ENCODE measurements around the gene RASL12.
"Not testable (repeated sequence)": the region's sequence is repeated elsewhere in the genome, so short reads cannot be mapped to it uniquely, and the experiment has no call there.

RASL12 gene

GRCh38 chr15:65091946-65092770, 24.4 kb upstream of the RASL12 start:
- no peak for DNase-seq

DNA sequence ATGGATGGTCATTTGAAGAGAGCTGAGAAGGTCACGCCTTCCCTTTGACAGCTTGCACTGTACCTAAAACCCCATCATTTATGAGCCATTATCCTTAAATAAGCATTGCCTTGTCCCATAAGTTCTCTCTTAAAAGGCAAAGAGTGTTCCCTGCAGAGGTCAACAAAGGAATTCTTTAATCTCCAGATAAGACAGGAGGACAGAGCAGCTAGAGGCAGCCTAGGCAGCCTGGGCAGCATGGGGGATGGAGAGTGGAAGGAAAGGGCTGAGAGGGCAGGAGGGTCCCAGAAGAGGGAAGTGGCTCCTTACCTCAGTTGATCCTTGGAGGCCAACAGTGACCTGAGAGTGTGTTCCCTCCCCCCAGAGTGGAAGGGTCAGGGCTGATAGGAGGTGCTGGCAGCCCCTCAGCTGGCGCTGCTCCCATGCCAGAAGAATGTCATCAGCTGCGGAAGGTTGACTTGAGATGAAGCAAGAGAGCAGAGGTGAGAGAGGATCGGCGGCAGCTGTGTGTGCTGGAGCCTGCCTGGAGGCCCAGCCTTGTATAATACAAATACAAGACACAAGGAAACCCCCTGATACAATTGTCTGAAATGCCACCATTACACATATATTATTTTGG, 21.5 kb upstream of the RASL12 start:
- DNase-seq: no peak

DNA sequence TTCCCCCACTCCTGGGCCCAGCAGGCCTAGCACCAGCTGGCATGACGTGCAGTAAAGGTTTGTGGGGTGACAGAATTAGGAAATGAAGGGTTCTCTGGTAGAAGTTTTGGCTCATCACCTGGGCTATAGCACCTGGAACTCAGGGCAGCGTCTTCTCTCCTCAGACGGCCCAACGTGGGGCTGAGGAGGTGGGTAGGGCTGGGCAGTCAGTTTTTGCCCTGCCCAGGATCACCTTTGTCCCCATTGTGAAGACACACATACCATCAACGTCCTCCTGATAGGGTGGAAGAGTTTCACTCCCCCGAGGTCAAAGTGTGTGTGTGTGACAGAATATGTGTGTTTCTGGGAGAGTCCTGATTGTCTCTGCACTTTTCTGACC, 20.8 kb upstream of the RASL12 start:
- DNase-seq: no peak

GRCh38 chr15:65087873-65088642, 20.3 kb upstream of the RASL12 start:
- no peak for DNase-seq

- no peak for DNase-seq
Observed at GRCh38 chr15:65087411-65087810, 19.6 kb upstream of the RASL12 start.

GRCh38 chr15:65086680-65087111, 18.9 kb upstream of the RASL12 start:
- no peak for DNase-seq

DNA sequence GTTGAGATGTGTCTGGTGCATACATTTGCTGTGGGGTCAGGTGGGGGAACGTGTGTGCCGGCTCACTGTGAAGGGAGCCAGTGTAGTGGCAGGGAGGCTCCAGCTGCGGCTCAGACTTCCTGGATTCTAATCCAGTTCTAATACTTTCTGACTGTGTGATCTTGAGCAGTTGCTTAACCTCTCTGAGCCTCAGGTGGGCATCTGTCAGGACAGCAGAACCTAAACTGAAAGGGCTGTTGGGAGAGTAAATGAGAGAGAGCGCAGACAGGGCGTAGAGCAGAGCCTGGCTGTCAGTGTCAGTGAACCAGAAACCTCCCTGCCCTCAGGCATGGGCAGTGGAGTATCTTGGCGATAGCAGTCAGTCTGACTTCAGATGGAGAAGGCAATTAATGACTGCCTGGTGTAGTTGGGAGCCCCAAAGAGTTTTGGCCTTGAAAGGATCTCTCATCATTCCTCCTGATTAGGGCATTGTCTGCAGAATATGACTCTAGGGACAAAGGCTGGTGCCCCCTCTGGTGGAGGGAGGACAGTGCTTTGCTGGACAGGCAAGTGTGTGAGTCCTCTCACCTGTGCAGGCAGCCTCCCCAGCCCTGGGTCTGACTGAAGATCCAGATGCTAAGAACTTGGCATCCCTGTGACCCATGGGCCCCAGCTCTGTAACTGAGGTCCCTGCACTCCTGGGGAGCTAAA, 18.3 kb upstream of the RASL12 start:
- no peak for DNase-seq

DNA sequence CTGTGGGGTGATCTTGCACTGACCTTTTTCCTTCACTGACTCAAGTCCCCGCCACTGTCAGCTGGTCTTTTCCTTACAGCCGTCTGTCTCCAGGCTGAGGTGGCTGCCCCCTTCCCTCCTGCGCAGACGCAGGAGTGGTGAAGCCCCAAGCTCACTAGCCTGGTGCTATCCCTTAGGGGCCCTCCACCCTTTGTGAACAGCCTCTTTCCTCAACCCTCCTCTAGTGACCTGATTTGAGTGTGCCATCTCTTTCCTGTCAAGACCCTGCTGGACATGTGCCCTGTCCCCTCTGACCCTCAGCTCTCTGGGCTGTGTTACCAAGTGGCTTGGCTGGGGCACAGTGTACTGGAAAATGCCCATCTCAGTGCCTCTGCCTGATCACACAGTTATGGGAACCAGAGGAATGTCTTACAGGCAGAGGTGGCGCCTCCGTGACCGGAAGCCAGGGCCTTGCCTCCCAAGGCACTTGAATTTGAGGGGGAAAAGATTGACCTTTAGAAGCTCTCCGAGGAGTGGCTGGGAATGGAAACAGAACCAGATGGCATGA, 17.5 kb upstream of the RASL12 start:
- DNase-seq: no peak

DNA sequence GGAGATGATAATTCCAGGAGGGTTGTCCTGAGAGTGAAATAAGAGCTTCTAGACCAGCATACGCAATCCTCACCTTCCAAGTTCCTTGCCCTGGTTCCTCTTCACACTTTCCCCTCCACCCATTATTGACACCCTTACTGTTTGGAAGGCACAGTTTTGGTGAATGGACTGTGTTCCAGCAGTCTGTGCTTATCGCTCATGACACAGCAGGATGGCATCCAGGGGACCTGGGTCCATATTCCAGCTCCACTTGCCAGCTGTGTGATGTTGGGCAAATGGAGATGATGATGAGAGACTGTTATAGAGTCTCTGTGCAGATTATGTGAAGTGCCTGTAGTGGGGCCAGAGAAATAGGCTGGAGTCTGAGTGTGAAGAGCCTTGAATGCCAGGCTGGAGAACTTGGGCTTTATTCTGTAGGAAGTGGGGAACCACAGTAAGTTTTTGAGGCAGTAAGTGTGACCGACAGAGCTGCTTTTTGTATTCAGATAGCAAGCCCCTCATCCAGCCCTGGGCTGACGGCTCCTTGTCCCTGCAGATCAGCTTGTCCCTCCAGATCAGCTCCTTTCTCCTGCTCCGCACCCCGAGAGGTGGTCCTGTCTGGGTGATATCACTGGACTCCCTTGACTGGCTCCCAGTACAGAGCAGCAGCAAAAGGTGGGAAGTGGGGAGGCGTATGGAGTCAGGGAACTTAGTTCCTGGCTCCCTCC, 16.9 kb upstream of the RASL12 start:
- DNase-seq: no peak

GRCh38 chr15:65083262-65083701, 15.5 kb upstream of the RASL12 start:
- DNase-seq: no peak

GRCh38 chr15:65082303-65082953, 14.6 kb upstream of the RASL12 start:
- no peak for DNase-seq

- no peak for DNase-seq
Observed at GRCh38 chr15:65081758-65082157, 14.0 kb upstream of the RASL12 start.

- no peak for DNase-seq
Observed at GRCh38 chr15:65081270-65081669, 13.5 kb upstream of the RASL12 start.

DNA sequence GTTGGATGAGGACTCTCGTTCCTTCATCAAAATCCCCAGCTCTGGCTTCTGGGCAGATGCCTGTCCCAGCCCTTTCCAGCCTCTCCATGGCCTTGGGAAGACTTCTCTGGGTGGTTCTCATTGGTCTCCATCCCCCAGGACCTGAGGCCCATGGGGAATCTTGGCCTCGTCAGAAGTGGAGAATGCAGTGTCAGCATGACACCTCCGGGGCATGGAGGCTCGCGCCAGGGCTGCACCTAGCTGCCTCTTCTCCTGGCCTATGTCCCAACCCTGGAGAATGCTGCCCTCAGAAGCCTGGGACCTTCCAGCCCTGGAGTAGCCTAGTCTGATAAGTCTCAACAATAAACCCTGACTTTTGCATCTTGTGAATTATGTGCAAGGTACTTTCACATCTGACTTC, 11.8 kb upstream of the RASL12 start:
- DNase-seq: no peak

DNA sequence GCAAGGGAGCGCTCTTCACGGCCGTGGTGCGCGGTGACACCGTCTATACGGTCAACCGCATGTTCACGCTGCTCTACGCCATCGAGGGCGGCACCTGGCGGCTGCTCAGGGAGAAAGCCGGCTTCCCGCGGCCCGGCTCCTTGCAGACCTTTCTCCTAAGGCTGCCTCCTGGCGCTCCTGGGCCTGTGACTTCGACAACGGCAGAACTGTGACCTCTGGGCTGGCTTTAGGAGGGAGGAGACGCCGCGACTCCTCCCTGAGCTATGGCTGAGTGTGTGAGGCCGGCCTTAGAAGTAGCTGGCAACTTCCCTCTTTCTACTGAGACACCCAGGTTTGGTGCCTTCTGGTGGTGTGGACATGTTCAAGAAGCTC, 10.2 kb upstream of the RASL12 start:
- DNase-seq: peak; percentile 52

GRCh38 chr15:65077291-65077980, 9.6 kb upstream of the RASL12 start:
- no peak for DNase-seq

DNA sequence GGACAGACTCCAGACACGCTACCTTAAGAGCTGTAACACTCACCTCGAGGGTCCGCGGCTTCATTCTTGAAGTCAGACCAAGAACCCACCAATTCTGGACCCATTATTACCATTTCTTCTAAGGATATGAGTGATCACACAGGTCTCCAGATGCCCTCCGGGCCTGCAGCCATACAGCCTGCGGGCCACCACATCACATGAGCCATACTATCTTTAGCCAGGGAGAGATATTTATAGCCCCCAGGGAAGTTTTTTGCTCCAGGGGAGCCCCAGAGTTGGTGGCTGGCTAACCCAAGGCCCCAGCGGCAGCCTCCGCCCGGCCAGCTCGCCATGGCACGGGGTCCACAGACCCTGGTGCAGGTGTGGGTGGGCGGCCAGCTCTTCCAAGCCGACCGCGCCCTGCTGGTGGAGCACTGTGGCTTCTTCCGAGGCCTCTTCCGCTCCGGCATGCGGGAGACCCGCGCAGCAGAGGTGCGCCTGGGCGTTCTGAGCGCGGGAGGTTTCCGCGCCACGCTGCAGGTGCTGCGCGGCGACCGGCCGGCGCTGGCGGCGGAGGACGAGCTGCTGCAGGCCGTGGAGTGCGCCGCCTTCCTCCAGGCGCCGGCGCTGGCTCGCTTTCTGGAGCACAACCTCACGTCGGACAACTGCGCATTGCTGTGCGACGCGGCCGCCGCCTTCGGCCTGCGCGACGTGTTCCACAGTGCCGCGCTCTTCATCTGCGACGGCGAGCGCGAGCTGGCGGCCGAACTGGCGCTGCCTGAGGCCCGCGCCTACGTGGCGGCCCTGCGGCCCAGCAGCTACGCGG, 8.9 kb upstream of the RASL12 start, which contains the start of gene KBTBD13:
Gene KBTBD13 (plus strand): TSS at position 261 of the 805 bp plus-strand sequence. CDS start 70 bp downstream, at position 331.
- DNase-seq: no peak

DNA sequence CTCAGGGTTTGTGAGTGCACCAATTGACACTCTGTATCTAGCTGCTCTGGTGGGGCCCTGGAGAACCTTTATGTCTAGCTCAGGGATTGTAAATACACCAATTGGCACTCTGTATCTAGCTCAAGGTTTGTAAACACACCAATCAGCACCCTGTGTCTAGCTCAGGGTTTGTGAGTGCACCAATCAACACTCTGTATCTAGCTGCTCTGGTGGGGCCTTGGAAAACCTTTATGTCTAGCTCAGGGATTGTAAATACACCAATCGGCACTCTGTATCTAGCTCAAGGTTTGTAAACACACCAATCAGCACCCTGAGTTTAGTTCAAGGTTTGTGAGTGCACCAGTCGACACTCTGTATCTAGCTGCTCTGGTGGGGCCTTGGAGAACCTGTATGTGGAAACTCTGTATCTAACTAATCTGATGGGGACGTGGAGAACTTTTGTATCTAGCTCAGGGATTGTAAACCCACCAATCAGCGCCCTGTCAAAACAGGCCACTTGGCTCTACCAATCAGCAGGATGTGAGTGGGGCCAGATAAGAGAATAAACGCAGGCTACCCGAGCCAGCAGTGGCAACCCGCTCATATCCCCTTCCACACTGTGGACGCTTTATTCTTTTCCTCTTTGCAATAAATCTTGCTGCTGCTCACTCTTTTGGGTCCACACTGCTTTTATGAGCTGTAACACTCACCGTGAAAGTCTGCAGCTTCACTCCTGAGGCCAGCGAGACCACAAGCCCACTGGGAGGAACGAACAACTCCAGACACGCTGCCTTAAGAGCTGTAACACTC, 8.0 kb upstream of the RASL12 start:
- DNase-seq: not testable (repeated sequence)

DNA sequence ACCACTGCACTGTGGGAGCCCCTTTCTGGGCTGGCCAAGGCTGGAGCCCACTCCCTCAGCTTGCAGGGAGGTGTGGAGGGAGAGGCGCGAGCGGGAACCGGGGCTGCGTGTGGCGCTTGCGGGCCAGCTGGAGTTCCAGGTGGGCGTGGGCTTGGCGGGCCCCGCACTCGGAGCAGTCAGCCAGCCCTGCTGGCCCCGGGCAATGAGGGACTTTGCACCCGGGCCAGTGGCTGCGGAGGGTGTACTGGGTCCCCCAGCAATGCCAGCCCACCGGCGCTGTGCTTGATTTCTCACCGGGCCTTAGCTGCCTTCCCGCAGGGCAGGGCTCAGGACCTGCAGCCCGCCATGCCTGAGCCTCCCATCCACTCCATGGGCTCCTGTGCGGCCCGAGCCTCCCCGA, 7.2 kb upstream of the RASL12 start:
- DNase-seq: not testable (repeated sequence)
